Measurements from ENCODE around the gene KRTAP1-1. TPM values are rescaled to one million over a fixed set of nuclear protein-coding genes. Genes with fewer than 3 reads are reported as not detected.
A peak's percentile ranks its signal among the peaks of the same experiment; 100 is the strongest.
"Not testable (repeated sequence)": the region's sequence is repeated elsewhere in the genome, so short reads cannot be mapped to it uniquely, and the experiment has no call there.

KRTAP1-1 gene
- total RNA-seq, 1 experiment from 2014 or later = not detected

- no peak overlapping the region for H3K4me3 Mint-ChIP-seq
- H3K4me1 Mint-ChIP-seq = peaks cover 17% of the 10 kb centered on the region
- no peak for DNase-seq (ENCODE audit: low spot score)
- no peaks in the 10 kb centered on the region for H3K27me3 Mint-ChIP-seq (ENCODE audit: low read depth)
- no peak overlapping the region for H3K27ac Mint-ChIP-seq
- peaks cover 8% of the 10 kb centered on the region for H3K9me3 Mint-ChIP-seq
- ChIA-PET POLR2A (no interaction called here), CTCF (no interaction called here)
- peaks cover 4% of the 10 kb centered on the region; the same call in 1 of the 2 replicates for H3K36me3 Mint-ChIP-seq
- TF ChIP-seq JUN (CRISPR knock-in tag; IDR thresholded peaks at IDR 0.05) (no peak), ZNF263 (CRISPR knock-in tag; IDR thresholded peaks at IDR 0.05; ENCODE audit: low read depth) (no peak), KAT7 (CRISPR knock-in tag; IDR thresholded peaks at IDR 0.05; ENCODE audit: borderline replicate concordance) (no peak), RORB (CRISPR knock-in tag; IDR thresholded peaks at IDR 0.05) (no peak), TP53 (CRISPR knock-in tag; IDR thresholded peaks at IDR 0.05) (no peak), USF1 (CRISPR knock-in tag; IDR thresholded peaks at IDR 0.05) (no peak), IRF2 (CRISPR knock-in tag; IDR thresholded peaks at IDR 0.05; ENCODE audit: borderline replicate concordance, low read depth) (no peak), EMX1 (CRISPR knock-in tag; IDR thresholded peaks at IDR 0.05) (no peak), ZMAT4 (CRISPR knock-in tag; IDR thresholded peaks at IDR 0.05) (no peak), E2F4 (CRISPR knock-in tag; IDR thresholded peaks at IDR 0.05; ENCODE audit: borderline replicate concordance, low read depth) (no peak)
- no peak for ATAC-seq
Observed at GRCh38 chr17:41061964-41062363, 20.7 kb upstream of the KRTAP1-1 start.

GRCh38 chr17:41060052-41060604 lies 18.9 kb upstream of the KRTAP1-1 start, which contains the start of gene KRTAP2-3:
TSS of gene KRTAP2-3 (minus strand) at chr17:41060114. CDS start at chr17:41060050, 64 bp downstream.
- Mint-ChIP-seq H3K27me3 (ENCODE audit: low read depth) (no peaks in the 10 kb centered on the region), H3K36me3 (peaks cover 4% of the 10 kb centered on the region; the same call in 1 of the 2 replicates), H3K9me3 (peaks cover 8% of the 10 kb centered on the region), H3K27ac (peak within 1 kb of the TSS; percentile 60; the same call in 1 of the 2 replicates), H3K4me1 (peaks cover 13% of the 10 kb centered on the region), H3K4me3 (no peak within 1 kb of the TSS)
- CTCF ChIA-PET = interaction anchor here (1.1 kb wide), 1 partner anchor 21 kb away, joined by 3 read pairs; no protein-coding TSS in a partner anchor
- ATAC-seq (peak; percentile 16; the same call in 1 of the 2 replicates), DNase-seq (ENCODE audit: low spot score) (no peak)
- POLR2A ChIA-PET = no interaction called here
- TF ChIP-seq TCF7 (CRISPR knock-in tag; IDR thresholded peaks at IDR 0.05; ENCODE audit: low read depth) (no peak), E2F4 (CRISPR knock-in tag; IDR thresholded peaks at IDR 0.05; ENCODE audit: borderline replicate concordance, low read depth) (no peak), ZNF281 (CRISPR knock-in tag; IDR thresholded peaks at IDR 0.05) (no peak)

GRCh38 chr17:41059276-41060051 lies 18.2 kb upstream of the KRTAP1-1 start:
- TF ChIP-seq ZNF423 (CRISPR knock-in tag; IDR thresholded peaks at IDR 0.05) (peak; percentile 42; the same call in 1 of the 2 replicates), GABPB1 (CRISPR knock-in tag; IDR thresholded peaks at IDR 0.05) (peak; percentile 56; the same call in 1 of the 2 replicates)
- H3K9me3 Mint-ChIP-seq, POLR2A ChIA-PET: not testable (repeated sequence)

More at GRCh38 chr17:41059276-41060051, 18.2 kb upstream of the KRTAP1-1 start:
- peak overlapping the region; percentile 60; the same call in 1 of the 2 replicates for H3K27ac Mint-ChIP-seq
- H3K36me3 Mint-ChIP-seq; H3K27me3 Mint-ChIP-seq (ENCODE audit: low read depth); H3K4me3 Mint-ChIP-seq: not testable (repeated sequence)
- ATAC-seq (peak; percentile 43), DNase-seq (ENCODE audit: low spot score) (peak; percentile 14)
- CTCF ChIA-PET = interaction anchor here (0.9 to 1.1 kb wide), 2 partner anchors 20 to 606 kb away, joined by 3 to 4 read pairs; no protein-coding TSS in a partner anchor
- peaks cover 14% of the 10 kb centered on the region for H3K4me1 Mint-ChIP-seq
